Ectodermal cell (in vitro differentiated cells): Measurements from ENCODE around the gene SH3PXD2A.
A peak's percentile ranks its signal among the peaks of the same experiment; 100 is the strongest.
"Not testable (repeated sequence)": the region's sequence is repeated elsewhere in the genome, so short reads cannot be mapped to it uniquely, and the experiment has no call there.

Experiments
- H3K27ac ChIP-seq: 2 replicates; pipeline ENCODE4 v1.7.0; 2013; ENCODE audit warnings: mild to moderate bottlenecking, low read depth, low read length; ENCODE audit not compliant: insufficient read depth, poor library complexity, severe bottlenecking
- H3K27me3 ChIP-seq: 2 replicates; pipeline ENCODE4 v1.7.0; 2013; ENCODE audit warnings: mild to moderate bottlenecking, low read length; ENCODE audit not compliant: insufficient read depth, control insufficient read depth, poor library complexity, severe bottlenecking
- H3K36me3 ChIP-seq: one replicate; pipeline ENCODE4 v1.7.0; 2013; ENCODE audit warnings: low read length; ENCODE audit not compliant: control insufficient read depth, insufficient read depth
- H3K4me1 ChIP-seq: one replicate; pipeline ENCODE4 v1.7.0; 2013; ENCODE audit warnings: low read length; ENCODE audit not compliant: control insufficient read depth, insufficient read depth
- H3K4me3 ChIP-seq: 2 replicates; pipeline ENCODE4 v1.7.0; 2013; ENCODE audit warnings: low read depth, low read length, control low read depth; ENCODE audit not compliant: insufficient read depth
- H3K9me3 ChIP-seq: 2 replicates; pipeline ENCODE4 v1.7.0; 2013; ENCODE audit warnings: mild to moderate bottlenecking, low read length, moderate library complexity; ENCODE audit not compliant: control insufficient read depth
- WGBS, 2 experiments: methylation state at CpG; one replicate each; pipeline ENCODE4 v1.1.7; 2013; ENCODE audit warnings: missing lambda C conversion rate in 2 of 2; 5-methylcytosine and 5-hydroxymethylcytosine counted together

The SH3PXD2A gene

DNA sequence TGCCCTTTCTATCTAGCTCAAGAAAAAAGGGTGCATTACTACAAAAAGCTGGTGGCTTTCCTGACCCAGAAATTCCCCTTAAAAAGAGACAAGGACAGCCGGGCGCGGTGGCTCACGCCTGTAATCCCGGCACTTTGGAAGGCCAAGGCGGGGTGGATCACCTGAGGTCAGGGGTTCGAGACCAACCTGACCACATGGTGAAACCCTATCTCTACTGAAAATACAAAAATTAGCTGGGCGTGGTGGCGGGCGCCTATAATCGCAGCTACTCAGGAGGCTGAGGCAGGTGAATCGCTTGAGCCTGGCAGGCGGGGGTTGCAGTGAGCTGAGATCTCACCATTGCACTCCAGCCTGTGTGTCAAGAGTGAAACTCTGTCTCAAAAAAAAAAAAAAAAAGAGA, 82.5 kb downstream of the SH3PXD2A start:
- Histone ChIP-seq H3K27ac (peak overlapping the region; percentile 82), H3K4me3 (peak overlapping the region; percentile 40), H3K4me1 (peaks cover 20% of the 10 kb centered on the region)
- not testable (repeated sequence) for H3K36me3 ChIP-seq, H3K9me3 ChIP-seq, H3K27me3 ChIP-seq
- WGBS, 2 experiments, result 76 to 77% methylated on average over 13 of the region's 13 CpGs

DNA sequence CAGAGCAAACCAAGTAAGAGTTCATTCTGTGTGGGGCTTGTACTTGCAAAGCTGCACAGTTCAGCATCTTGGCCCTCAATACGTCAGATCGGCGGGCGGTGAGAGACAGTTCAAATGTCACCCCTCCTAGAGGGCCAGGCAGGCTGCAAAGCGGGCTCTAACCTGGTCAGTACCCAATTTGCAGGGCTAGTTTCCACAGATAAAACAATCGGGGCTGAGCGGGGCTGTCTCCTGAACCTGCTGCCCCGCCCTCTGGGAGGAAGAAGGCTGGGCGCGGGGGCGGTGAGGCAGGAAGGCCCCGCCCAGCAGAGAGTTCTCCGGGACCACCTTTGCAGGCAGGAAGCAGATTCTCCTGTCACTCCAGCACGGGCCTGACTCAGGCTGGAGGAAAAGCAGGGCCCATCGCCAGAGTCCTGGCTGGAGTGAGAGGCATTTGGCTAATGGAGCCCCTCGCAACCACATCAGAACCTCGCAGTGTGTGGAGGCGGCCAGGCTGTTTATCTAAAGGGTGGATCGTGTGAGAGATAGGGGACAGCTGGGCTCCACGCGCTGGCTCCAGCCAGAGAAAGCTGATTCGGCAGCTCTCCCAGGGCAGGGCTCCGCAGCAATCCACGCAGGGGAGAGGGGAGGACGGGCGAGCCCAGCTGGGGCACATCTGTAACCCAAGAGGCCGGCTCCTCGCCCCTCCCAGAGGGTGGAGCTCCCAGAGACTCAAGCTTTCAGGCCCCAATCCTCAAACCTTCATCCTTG, 83.1 kb downstream of the SH3PXD2A start:
- WGBS, 2 experiments, result 2 to 3% methylated on average over 28 of the region's 28 CpGs
- Histone ChIP-seq H3K27ac (peak overlapping the region; percentile 82), H3K27me3 (no peaks in the 10 kb centered on the region), H3K9me3 (no peaks in the 10 kb centered on the region), H3K4me3 (peak overlapping the region; percentile 40), H3K36me3 (no peaks in the 10 kb centered on the region), H3K4me1 (peaks cover 26% of the 10 kb centered on the region)

DNA sequence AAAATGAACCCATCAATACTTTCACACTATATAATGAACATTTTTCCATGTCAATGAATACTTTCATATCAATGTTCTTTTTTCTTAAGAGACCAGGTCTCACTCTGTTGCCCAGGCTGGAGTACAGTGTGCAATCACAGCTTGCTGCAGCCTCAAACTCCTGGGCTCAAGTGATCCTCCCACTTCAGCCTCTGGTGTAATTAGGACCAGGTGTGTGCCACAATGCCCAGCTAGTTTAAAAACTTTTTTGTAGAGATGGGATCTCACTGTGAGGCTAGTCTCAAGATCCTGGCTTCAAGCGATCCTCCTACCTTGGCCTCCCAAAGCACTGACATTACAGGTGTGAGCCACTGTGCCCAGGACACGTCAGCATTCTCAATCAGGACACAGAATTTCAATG, 85.2 kb downstream of the SH3PXD2A start:
- Histone ChIP-seq H3K27me3 (no peaks in the 10 kb centered on the region), H3K27ac (no peak overlapping the region), H3K9me3 (no peaks in the 10 kb centered on the region), H3K36me3 (no peaks in the 10 kb centered on the region), H3K4me3 (no peak overlapping the region), H3K4me1 (peaks cover 38% of the 10 kb centered on the region)
- WGBS, 2 experiments, result 93 to 95% methylated on average over 2 of the region's 2 CpGs

DNA sequence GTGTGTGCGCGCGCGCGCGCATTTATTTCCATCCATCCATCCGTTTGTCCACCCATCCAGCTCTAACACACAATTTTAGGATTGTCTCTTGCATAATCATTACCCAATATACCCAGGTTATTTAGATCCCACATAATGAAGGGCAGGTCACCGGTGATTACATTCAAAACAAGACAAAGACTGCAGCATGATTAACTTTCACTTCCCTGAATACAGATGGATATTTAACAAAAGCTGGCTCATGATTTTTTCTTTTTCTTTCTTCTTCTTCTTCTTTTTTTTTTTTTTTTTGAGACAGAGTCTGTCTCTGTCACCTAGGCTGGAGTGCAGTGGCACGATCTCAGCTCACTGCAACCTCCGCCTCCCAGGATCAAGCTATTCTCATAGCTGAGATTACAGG, 86.2 kb downstream of the SH3PXD2A start:
- H3K27ac ChIP-seq, result no peak overlapping the region
- H3K27me3 ChIP-seq, result no peaks in the 10 kb centered on the region
- H3K36me3 ChIP-seq, result no peaks in the 10 kb centered on the region
- peaks cover 38% of the 10 kb centered on the region for H3K4me1 ChIP-seq
- no peak overlapping the region for H3K4me3 ChIP-seq
- WGBS, 2 experiments, result 88 to 89% methylated on average over 7 to 9 of the region's 10 CpGs
- H3K9me3 ChIP-seq, result no peaks in the 10 kb centered on the region

DNA sequence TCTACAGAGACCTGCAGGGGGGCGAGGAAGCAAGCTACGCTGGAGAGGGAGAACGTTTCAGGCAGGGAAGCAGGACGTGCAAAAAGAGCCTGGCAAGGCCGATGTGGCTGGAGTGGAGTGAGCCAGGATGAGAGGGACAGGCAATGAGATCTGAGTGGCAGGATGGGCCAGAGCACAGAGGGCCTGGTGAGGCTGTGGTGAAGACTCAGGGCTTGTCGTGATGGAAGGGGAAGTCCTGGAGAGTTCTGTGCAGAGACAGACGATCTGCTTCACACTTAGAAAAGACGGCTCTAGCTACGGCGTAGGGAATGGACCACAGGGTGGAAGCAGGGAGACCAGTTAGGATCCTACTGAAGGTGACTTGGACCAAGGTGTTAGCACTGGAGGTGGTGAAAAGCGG, 87.0 kb downstream of the SH3PXD2A start:
- Histone ChIP-seq H3K36me3 (no peaks in the 10 kb centered on the region), H3K27me3 (no peaks in the 10 kb centered on the region), H3K9me3 (no peaks in the 10 kb centered on the region), H3K27ac (no peak overlapping the region), H3K4me1 (peaks cover 42% of the 10 kb centered on the region), H3K4me3 (no peak overlapping the region)
- 77 to 78% methylated on average over 11 of the region's 11 CpGs for WGBS, 2 experiments

DNA sequence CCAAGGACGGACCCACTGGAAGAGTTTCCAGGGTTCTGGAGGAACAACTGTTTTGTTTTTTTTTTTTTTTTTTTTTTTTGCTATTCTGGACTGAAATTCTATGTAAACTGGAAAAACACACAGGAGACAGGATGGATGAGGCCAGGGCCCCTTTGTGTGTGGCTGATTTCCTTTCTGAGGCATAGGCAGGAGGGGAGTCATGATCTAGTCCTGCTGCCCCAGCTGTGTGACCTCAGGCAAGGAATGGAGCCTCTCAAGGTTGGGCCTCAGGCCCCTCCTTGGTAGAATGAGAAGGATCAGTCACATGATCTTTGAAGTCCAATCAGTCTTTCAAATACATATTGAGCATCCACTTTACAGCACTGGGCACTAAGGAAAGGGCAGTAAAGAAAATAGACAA, 87.6 kb downstream of the SH3PXD2A start:
- H3K4me1 ChIP-seq, result peaks cover 43% of the 10 kb centered on the region
- 93 to 100% methylated on average over 1 of the region's 1 CpG for WGBS, 2 experiments
- H3K27ac ChIP-seq, result no peak overlapping the region
- no peaks in the 10 kb centered on the region for H3K27me3 ChIP-seq
- H3K4me3 ChIP-seq, result no peak overlapping the region
- no peaks in the 10 kb centered on the region for H3K36me3 ChIP-seq
- no peaks in the 10 kb centered on the region for H3K9me3 ChIP-seq

DNA sequence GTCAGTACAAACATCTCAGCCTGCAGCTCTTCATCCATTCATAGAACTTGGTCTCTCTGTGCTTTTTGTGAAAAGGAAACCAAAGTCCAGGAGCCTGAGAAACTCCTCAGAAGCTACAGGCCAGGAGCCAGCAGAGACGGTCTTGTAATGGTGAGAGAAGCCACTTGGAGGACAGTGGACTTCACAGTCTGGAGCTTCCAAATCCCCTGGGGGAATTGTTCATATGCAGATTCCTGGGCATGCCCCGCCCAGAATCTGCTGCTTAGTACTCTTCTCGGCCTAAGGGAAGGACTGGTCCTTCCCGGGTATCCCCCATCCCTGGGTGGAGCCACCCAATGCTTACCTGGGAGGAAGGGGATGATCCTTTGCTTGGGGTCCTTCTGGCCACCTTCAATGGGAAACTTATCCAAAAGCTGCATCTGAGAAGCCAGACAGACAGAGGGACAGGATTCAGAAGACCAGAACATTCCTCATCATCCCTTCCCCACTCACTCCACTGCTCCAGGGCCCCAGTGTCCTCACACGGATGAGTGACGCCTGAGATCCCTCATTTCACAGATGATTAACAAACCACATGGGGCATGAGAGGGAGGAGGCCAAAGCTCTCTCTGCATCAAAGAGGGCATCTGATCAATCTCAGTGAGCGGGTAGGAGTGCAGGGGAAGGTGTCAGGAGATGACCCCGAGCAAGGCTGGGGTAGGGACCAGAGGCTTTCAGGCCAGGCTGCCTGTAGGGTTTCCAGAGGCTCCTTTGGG, 88.4 kb downstream of the SH3PXD2A start:
- Histone ChIP-seq H3K27me3 (no peaks in the 10 kb centered on the region), H3K36me3 (no peaks in the 10 kb centered on the region), H3K27ac (no peak overlapping the region), H3K4me1 (peaks cover 40% of the 10 kb centered on the region), H3K9me3 (no peaks in the 10 kb centered on the region), H3K4me3 (no peak overlapping the region)
- WGBS, 2 experiments, result 73 to 76% methylated on average over 8 of the region's 8 CpGs

DNA sequence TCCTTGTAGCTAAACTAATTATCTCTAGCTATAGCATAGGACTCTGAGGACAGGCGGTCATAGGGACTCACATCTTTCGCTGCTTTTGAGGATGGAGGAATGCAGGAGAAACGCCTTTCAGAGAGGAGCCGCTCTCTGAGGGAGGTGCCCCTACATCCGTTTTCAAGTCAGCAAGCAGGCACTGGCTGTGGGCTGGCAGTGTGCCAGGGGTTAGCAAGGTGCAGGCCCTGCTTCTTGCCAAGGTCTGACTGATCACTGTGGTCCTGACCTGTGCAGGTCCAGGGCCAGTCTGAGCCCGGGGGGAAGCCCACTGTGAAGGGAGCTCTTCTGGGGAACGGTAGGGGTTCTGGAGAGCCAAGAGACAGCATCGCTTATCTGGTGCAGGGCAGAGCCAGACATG, 89.4 kb downstream of the SH3PXD2A start:
- no peak overlapping the region for H3K27ac ChIP-seq
- no peaks in the 10 kb centered on the region for H3K9me3 ChIP-seq
- H3K36me3 ChIP-seq, result no peaks in the 10 kb centered on the region
- no peak overlapping the region for H3K4me3 ChIP-seq
- H3K4me1 ChIP-seq, result peaks cover 36% of the 10 kb centered on the region
- WGBS, 2 experiments, result 92% methylated on average over 8 of the region's 8 CpGs
- H3K27me3 ChIP-seq, result no peaks in the 10 kb centered on the region

DNA sequence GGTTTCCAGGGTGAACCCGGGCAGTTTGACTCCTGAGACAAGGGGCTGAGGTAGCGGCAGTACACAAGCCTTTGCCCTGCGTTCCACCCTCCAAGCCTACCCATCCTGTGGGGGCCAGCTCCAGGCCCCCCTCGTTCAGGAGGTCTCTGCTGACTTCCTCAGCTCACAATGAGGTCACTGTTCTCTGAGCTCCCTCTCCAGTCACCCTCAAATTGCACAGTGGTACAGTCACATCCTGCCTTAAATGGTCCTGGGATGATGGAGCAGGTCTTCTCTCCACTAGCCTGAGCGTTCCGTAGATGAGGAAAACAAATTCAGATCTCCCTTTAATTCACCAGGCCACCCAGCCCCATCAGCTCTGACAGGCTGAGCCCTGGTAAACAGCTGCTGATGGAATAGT, 90.2 kb downstream of the SH3PXD2A start:
- Histone ChIP-seq H3K4me1 (peaks cover 36% of the 10 kb centered on the region), H3K27ac (no peak overlapping the region), H3K9me3 (no peaks in the 10 kb centered on the region), H3K4me3 (no peak overlapping the region), H3K36me3 (no peaks in the 10 kb centered on the region), H3K27me3 (no peaks in the 10 kb centered on the region)
- 80 to 81% methylated on average over 6 of the region's 6 CpGs for WGBS, 2 experiments

DNA sequence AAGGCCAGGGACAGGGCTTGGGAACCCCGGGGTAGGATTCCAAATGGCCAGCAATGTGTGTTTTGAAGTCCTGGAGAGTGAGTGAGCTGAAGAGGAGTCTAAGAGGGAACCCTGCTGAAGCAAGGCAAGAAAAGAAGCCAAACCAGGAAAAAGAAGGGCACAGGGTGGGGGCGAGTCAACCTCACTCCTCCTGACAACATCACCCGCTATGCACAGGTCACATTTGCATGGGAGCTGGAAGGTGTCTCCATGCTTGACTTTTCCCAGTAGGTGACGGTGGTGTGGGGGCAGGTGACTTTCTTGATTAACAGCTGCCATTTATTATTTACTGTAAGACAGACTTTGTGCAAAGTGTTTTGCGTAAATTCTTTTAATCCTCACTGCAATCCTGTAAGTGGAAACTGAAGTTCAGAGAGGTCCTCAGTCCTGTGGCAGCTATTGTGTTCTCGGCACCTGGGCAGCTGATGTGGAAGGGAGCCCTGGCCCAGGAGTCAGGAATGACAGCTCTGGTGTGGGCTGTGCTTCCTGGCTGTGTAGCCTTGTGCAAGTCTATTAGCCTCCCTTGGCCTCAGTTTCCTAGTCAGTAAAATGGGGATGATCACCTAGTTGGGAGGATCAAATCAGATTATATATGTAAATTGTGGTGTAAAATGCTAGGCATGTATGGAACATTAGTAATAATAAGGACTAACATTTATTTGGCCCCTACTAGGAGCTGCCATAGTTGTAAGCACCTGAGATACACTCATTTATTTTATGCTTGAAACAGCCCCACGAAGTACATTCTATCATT, 90.9 kb downstream of the SH3PXD2A start:
- 88 to 92% methylated on average over 7 of the region's 7 CpGs for WGBS, 2 experiments
- Histone ChIP-seq H3K9me3 (no peaks in the 10 kb centered on the region), H3K36me3 (no peaks in the 10 kb centered on the region), H3K27me3 (no peaks in the 10 kb centered on the region), H3K4me3 (no peak overlapping the region), H3K4me1 (peaks cover 38% of the 10 kb centered on the region), H3K27ac (no peak overlapping the region)
